Uterus (tissue), 2 donors: Measurements from ENCODE around the gene EIF4EBP3.

Experiments used
- CTCF ChIP-seq, 4 experiments: fragments of 200-600 bp in 2 of 4; fragments of 450-650 bp in 2 of 4; sonication (generic) in 2 of 4; IDR thresholded peaks; one replicate each; pipeline ENCODE4 v1.5.1; 2016 to 2019; ENCODE audit warnings: antibody characterized with exemption in 4 of 4, mild to moderate bottlenecking in 2 of 4, moderate library complexity in 1 of 4
- POLR2A ChIP-seq, 2 donors: fragments of 450-650 bp; IDR thresholded peaks; one replicate each; pipeline ENCODE4 v1.6.1; 2016; ENCODE audit warnings: antibody characterized with exemption in 2 of 2, mild to moderate bottlenecking in 1 of 2, moderate library complexity in 1 of 2

- no peak for TF ChIP-seq CTCF (IDR thresholded peaks at IDR 0.05)
- TF ChIP-seq POLR2A (IDR thresholded peaks at IDR 0.05) = no peak
Measured at GRCh38 chr5:140571105-140571504, 23.6 kb downstream of the EIF4EBP3 start.
